ENCODE results near the gene TPRX1. TPM values are rescaled to one million over a fixed set of nuclear protein-coding genes. Genes with fewer than 3 reads are reported as not detected.
A peak's percentile ranks its signal among the peaks of the same experiment; 100 is the strongest.

The TPRX1 gene
- total and polyA plus RNA-seq, 9 of the 15 experiments (the other 6 are each of a cell fraction or from before 2014, with no cell fraction given) = not detected

DNA sequence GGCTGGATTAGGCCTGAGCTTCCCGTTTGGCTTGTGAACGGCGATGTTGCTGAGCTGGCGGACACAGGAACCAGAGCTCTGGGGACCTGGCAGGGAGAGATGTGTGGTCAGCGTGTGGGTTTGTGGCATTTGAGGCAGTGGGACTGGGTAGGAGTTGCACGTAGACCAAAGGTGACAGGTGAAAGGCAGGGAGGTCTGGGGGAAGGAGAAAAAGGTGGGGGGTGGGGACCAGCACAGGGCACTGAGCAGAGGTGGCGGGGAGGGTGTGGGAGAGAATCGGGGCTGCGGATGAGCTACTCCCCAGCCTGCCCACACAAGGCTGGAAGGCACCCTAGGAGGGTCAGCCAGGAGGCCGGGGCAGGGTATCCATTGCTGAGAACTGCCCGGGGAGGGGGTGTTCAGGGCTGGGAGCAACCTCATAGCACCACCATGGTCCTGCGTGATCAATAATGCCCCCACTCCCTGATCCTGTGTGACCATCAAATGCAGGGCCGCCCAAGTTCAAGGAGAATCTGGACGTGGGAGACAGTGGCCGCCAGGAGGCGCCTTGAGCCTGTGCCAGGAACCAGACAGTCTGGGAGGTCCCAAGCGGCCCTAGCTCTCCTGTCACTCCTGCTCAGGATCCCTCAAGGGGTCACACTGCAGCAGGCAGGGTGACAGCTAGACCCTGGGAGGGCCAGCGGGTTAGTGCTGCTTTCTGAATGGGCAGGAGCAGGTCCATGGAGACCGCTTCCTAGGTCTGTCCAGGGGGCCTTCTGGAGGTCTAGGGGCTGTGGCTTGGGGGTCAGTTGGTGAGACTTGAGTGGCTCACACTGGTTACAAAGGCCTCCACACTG lies 38.6 kb downstream of the TPRX1 start (continued):
- 0 out of 4 replicates have a peak, but pooled peaks of 1 of the 2 experiments have one; percentile 14 for TF ChIP-seq SRF (CRISPR knock-in tag; IDR thresholded peaks at IDR 0.05)
- TF ChIP-seq RAD21 (CRISPR knock-in tag; conservative IDR thresholded peaks at IDR 0.05 in 1 of 2, IDR thresholded peaks at IDR 0.05 in 1 of 2) = peak; percentile 54 to 86
- TF ChIP-seq PKNOX1 (IDR thresholded peaks at IDR 0.05) = peak; percentile 74
- TF ChIP-seq, protein P1, sequence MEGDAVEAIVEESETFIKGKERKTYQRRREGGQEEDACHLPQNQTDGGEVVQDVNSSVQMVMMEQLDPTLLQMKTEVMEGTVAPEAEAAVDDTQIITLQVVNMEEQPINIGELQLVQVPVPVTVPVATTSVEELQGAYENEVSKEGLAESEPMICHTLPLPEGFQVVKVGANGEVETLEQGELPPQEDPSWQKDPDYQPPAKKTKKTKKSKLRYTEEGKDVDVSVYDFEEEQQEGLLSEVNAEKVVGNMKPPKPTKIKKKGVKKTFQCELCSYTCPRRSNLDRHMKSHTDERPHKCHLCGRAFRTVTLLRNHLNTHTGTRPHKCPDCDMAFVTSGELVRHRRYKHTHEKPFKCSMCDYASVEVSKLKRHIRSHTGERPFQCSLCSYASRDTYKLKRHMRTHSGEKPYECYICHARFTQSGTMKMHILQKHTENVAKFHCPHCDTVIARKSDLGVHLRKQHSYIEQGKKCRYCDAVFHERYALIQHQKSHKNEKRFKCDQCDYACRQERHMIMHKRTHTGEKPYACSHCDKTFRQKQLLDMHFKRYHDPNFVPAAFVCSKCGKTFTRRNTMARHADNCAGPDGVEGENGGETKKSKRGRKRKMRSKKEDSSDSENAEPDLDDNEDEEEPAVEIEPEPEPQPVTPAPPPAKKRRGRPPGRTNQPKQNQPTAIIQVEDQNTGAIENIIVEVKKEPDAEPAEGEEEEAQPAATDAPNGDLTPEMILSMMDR (IDR thresholded peaks at IDR 0.05 in 2 of 3, conservative IDR thresholded peaks at IDR 0.05 in 1 of 3; ENCODE audit: insufficient read depth in 2 of 3, low read depth in 1 of 3, low read length in 3 of 3) = peak; percentile 87 to 91 (median 89)
- TF ChIP-seq, protein P2, sequence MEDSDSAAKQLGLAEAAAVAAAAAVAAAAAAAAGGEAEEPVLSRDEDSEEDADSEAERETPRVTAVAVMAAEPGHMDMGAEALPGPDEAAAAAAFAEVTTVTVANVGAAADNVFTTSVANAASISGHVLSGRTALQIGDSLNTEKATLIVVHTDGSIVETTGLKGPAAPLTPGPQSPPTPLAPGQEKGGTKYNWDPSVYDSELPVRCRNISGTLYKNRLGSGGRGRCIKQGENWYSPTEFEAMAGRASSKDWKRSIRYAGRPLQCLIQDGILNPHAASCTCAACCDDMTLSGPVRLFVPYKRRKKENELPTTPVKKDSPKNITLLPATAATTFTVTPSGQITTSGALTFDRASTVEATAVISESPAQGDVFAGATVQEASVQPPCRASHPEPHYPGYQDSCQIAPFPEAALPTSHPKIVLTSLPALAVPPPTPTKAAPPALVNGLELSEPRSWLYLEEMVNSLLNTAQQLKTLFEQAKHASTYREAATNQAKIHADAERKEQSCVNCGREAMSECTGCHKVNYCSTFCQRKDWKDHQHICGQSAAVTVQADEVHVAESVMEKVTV (CRISPR knock-in tag; IDR thresholded peaks at IDR 0.05) = 0 out of 2 replicates have a peak, but pooled peaks have one; percentile 14
- no peak for TF ChIP-seq RFX7 (CRISPR knock-in tag; IDR thresholded peaks at IDR 0.05)
- 0 out of 2 replicates have a peak, but pooled peaks have one; percentile 41 for TF ChIP-seq ARID2 (IDR thresholded peaks at IDR 0.05)
- TF ChIP-seq, protein P3, sequence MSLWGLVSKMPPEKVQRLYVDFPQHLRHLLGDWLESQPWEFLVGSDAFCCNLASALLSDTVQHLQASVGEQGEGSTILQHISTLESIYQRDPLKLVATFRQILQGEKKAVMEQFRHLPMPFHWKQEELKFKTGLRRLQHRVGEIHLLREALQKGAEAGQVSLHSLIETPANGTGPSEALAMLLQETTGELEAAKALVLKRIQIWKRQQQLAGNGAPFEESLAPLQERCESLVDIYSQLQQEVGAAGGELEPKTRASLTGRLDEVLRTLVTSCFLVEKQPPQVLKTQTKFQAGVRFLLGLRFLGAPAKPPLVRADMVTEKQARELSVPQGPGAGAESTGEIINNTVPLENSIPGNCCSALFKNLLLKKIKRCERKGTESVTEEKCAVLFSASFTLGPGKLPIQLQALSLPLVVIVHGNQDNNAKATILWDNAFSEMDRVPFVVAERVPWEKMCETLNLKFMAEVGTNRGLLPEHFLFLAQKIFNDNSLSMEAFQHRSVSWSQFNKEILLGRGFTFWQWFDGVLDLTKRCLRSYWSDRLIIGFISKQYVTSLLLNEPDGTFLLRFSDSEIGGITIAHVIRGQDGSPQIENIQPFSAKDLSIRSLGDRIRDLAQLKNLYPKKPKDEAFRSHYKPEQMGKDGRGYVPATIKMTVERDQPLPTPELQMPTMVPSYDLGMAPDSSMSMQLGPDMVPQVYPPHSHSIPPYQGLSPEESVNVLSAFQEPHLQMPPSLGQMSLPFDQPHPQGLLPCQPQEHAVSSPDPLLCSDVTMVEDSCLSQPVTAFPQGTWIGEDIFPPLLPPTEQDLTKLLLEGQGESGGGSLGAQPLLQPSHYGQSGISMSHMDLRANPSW (CRISPR knock-in tag; IDR thresholded peaks at IDR 0.05) = no peak
- TF ChIP-seq SMC3 (conservative IDR thresholded peaks at IDR 0.05; ENCODE audit: insufficient read depth, low read depth, low read length) = peak; percentile 93
- 0 out of 2 replicates have a peak, but pooled peaks have one; percentile 9 for TF ChIP-seq KLF16 (IDR thresholded peaks at IDR 0.05)
- TF ChIP-seq CC2D1A (IDR thresholded peaks at IDR 0.05) = 0 out of 2 replicates have a peak, but pooled peaks have one; percentile 18
- TF ChIP-seq CHCHD3 (CRISPR knock-in tag; IDR thresholded peaks at IDR 0.05) = no peak
- peak; percentile 39; the same call in 1 of the 2 replicates for TF ChIP-seq RB1 (IDR thresholded peaks at IDR 0.05; ENCODE audit: low read depth)
